GM12892 (cell line): ENCODE results near the gene NCAM1.

Experiments
- POLR2A ChIP-seq: IDR thresholded peaks from 2 replicates; pipeline ENCODE4 v1.6.1; 2011; ENCODE audit warnings: low read depth, low read length, control low read depth
- POLR2AphosphoS5 ChIP-seq: IDR thresholded peaks from 2 replicates; pipeline ENCODE4 v1.6.1; 2011; ENCODE audit warnings: low read depth, low read length, control low read depth
- TAF1 ChIP-seq: IDR thresholded peaks from 2 replicates; pipeline ENCODE4 v1.6.1; 2011; ENCODE audit warnings: low read depth, mild to moderate bottlenecking, control low read depth, low read length, borderline replicate concordance

DNA sequence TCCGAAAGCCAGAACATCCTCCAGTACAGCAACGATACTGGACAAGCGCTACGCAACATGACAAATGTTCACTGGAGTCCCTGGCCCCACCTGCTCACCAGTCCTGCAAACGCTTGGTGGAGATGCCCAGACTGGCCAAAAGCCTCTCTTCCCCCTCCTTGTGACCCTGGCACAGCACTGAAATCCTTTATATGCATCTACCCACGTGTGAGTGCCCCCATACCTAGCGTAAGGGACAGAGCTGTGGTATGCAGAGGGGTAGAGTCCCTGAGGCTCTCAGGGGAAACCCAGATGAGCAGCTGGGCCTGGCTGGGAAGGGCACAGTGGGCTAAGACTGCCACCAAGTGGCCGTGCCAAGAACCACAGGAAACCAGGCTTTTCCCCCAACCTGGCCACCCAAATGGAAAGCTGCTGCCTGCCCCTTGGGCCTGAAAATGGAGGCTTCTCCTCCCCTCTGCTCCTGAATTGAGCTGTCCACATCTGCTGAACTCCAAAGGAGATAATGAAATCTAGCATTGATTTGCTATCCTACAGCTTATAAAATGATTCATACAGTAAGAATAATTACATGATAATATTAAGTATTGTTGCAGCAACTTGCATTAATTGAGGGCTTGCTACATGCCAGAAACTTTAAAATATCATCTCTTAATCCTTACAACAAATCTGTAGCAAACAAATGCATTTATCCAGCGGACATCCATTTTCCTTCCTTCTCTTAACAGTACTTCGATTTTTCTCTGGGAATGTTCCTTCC is 328.4 kb downstream of the NCAM1 start:
- no peak for TF ChIP-seq POLR2AphosphoS5
- TF ChIP-seq POLR2A, result no peak
- TF ChIP-seq TAF1, result no peak
